Stimulated activated CD8-positive, alpha-beta memory T cell treated with anti-CD3 and anti-CD28 coated beads, Interleukin-2, amount 100 ng/mL, for 1 hour (primary cell): ENCODE data around the gene DBF4B.

Experiments
- DNase-seq, 2 donors: peaks; one replicate each; pipeline ENCODE4 v3.0.0-alpha.2; 2020; ENCODE audit warnings: low read depth in 2 of 2

DBF4B gene

GRCh38 chr17:44760474-44761308 lies 52.2 kb downstream of the DBF4B start:
- DNase-seq: no peak

GRCh38 chr17:44761932-44762810 lies 53.7 kb downstream of the DBF4B start:
- no peak for DNase-seq

DNA sequence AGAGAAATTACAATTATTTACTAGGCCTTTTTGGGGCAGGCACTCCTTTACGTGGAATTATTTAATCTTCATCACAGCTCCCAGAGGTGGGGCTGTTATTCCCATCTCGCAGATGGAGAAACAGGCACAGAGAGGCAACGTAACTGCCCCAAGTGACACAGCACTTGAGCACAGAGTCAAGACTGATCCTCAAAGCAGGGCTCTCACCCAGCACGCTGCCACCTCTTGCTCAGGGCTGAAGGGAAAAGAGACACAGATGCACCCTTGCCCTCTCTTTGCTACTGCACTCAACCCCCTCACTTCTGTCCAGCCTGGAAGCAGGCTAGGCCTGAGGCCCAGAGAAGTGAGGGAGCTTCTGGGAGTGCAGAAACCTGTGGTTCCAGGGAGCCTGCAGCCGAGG lies 54.7 kb downstream of the DBF4B start:
- no peak for DNase-seq

DNA sequence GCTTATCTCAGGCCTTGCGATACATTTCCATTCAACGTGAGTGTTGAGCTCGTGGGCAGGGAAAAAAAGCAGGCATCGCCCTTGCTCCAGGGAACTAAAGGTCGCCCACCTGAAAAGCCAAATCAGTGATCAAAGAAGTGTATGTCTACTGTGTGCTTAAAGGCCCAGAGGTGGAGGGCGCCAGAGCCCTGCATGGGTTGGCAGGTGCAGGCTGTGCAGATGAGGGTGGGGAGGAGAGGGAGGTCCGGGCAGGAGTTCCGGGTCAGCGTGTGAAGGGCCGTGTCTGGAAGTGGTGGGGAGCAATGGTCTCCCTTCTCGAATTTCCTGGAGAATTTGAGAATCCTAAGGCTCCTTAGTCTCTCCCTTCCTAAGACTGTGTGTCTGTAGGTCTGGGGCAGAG lies 57.5 kb downstream of the DBF4B start:
- DNase-seq: no peak

DNA sequence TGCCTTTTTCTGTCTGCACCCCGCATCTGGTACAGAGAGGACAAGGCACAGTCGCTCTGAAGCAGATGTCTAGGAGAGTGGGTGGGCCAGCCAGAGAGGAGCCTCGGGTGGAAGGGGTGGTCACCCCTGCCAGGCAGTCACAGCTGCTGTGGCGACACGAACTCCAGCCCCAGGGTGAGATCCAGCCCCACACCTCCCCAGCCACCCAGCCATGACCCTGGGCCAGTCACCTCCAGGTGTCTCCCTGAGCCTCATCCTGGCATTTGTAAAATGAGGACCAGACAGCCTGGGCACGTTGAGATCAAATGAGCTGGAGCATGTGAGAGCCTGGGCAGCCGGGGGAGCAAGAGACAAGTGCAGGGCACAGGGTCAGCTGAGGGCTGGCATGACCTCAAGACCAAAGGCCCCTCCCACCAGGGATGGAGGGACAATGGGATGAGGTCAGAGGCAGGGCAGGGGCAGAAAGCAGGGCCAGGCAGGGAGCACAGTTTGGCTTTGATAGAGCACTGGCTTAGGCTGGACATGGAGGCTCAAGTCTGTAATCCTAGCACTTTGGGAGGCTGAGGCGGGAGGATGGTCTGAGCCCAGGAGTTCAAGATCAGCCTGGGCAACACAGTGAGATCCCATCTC lies 58.1 kb downstream of the DBF4B start:
- no peak for DNase-seq

- no peak for DNase-seq
Measured at GRCh38 chr17:44767493-44767892, 59.0 kb downstream of the DBF4B start.

GRCh38 chr17:44768505-44769142 lies 60.2 kb downstream of the DBF4B start:
- DNase-seq: no peak

DNA sequence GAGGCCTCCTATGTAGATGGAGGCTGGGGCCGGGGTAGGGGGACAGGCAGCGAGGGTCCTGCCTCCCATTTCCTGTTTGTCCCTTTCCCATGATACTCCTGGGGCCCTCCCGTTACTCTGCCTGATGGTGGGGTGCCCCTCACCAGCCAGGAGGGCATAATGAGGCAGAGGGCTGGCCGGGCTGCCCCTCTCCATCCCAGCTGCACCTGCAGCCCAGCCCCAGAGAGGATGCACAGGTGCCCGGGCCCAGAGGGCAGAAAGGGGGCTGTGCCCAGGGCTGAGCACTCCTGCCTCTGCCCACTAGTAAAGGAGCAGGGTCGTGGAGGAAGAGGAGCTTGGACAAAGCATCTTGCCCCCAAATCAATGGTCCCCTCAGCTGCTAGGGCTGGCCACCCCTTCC lies 60.8 kb downstream of the DBF4B start:
- DNase-seq: no peak

GRCh38 chr17:44769647-44770084 lies 61.2 kb downstream of the DBF4B start:
- no peak for DNase-seq

DNA sequence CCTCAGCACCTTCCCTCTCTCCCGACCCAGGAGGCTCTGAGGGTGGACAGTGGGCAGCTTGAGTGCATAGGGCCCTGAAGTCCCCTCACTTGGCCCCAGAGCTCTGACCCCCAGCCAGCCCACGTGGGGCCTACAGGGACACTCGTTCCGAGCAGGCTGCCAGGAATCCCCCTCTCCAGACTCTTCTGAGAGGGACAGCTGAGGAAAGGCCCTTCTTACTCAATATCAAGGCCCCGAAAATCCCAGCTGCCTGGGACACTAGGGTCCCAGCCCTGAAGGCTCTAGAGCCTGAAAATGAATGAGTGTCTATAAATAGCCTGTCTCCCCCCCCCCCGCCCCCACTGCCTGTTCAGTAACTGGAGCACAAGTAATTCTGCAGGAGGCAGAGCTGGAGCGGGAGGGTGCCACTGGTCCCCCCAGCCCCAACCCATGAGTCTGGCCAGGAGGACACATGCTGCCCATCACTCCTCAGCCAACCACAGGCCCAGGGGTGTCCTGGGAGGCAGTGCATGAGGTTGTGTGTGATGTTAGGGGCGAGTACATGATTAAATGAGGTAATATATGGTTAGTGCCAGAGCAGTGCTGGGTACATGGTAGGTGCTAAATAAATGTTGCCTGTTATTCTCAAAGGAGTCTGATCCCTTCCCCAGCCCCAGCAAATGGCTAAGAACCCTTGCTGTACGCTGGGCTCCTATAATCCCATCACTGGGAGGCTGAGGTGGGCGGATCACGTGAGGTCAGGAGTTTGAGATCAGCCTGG lies 61.9 kb downstream of the DBF4B start:
- DNase-seq: no peak

DNA sequence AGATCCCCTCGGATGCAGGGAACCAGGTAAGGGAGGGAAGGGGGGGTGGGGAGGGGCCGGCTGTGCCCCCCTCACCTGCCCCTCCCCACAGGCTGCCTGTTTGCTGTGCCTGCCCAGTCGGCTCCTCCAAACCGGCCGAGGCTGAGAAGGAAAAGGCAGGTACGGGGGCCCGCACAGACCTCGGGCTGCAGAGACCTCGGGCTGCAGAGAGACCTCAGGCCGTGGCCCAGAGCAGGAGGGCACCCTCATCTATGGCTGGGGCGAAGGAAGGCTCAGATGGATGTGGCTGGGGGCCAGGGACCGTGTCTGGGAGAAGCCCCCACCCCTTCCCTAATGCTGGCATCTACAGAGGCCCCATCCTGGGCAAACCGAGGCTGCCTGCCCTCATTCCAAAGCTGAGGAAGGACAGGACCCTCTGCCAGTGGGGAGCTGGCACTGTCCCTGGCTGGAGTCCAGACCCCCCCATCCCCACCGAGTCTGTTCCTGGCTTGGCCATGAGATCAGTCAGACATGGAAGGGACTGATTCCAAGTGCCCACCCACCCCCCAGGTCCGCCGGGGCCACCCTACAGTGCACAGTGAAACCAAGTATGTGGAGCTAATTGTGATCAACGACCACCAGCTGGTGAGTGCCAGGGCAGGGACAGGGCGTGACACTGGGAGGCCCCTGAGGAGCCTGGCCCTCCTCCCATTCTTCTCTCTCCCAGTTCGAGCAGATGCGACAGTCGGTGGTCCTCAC lies 64.0 kb downstream of the DBF4B start:
- DNase-seq: no peak

DNA sequence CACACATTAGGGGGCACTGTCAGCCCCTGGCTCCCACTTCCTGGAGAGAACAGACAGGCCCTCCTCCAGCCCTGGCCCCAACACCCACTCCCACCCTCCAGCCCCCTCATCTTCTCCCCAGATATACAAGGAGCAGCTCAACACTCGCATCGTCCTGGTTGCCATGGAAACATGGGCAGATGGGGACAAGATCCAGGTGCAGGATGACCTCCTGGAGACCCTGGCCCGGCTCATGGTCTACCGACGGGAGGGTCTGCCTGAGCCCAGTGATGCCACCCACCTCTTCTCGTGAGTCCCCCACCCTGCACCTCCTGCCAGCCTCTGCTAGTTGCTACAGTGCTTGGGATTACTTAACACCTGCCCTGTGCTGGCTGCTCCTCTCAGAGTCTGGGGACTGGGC lies 64.7 kb downstream of the DBF4B start:
- no peak for DNase-seq

DNA sequence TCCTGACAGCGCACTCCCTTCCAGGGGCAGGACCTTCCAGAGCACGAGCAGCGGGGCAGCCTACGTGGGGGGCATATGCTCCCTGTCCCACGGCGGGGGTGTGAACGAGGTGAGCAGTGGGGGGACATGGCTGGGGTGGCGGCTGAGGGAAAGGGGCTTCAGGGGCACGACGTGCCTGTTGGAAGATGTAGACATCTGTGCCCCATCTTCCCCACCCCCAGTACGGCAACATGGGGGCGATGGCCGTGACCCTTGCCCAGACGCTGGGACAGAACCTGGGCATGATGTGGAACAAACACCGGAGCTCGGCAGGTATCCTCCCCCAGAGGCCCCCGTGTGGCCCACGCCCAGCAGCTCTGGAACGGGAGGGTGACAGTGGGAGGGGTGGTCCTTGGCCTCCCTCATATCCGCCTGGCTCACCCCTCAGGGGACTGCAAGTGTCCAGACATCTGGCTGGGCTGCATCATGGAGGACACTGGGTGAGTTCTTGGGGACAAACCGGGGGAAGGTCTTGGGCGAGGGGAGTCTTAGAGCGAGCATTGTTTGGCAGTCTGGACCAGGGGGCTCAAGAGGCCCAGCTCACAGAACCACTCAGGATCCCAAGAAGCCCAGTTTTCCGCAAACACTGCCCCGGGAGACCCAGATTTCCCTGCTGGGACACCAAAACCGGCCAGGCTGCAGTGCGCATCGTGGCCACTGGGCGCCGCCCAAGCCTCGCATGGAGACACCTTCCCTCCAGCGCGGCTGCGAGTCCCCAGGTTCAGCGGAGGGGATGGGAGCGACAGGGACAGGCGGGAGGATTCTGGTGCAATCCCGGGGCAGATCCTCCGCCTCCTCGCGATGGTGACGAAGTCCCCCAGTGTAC lies 66.0 kb downstream of the DBF4B start:
- peak; percentile 70 to 79 for DNase-seq

- peak; percentile 94 to 97 for DNase-seq
Measured at GRCh38 chr17:44775136-44775837, 66.8 kb downstream of the DBF4B start.

DNA sequence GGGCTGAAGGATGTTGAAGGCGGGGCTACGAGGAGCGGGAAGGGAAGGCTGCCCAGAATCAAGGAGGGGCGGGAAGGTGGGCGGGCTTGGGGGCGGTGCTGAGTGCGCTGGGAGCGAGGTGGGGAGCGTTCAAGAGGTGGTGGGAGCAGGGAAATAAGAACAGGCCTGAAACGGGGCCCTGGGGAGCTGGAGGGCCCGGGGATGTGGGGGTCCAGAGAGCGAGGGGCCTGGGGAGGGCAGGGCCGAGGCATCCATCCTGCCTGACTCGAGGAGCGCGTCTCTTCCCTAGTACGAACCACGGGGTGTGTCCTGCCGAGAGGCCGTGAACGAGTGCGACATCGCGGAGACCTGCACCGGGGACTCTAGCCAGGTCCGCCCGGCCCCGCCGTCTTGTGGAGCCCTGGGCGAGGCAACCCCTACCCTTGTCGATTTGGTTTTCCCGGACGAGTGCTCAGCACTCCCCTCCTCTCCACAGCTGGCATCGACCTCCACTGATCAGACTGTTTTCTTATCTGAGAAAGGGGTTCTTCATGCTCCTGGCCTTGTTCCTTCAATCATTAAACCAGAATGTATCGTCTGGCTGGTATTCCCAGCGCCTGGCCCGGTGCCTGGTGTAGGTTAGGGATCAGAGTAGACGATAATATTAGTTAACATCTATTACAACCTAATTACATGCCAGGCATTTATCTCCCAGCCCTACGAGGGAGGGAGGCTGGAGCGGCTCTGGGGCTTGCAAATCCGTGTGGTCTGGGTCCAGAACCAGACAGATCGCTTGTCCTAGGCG lies 67.6 kb downstream of the DBF4B start:
- no peak for DNase-seq

- no peak for DNase-seq
Measured at GRCh38 chr17:44776628-44777393, 68.3 kb downstream of the DBF4B start.
